ENCODE results near the gene MAN1A2. TPM values are rescaled to one million over a fixed set of nuclear protein-coding genes. Genes with fewer than 3 reads are reported as not detected.

Gene MAN1A2
- polyA plus RNA-seq, 1 experiment: 11.9 TPM

GRCh38 chr1:117559985-117560384 lies 192.7 kb downstream of the MAN1A2 start:
- ChIA-PET CTCF (interaction anchor here (1.8 kb wide), 1 partner anchor 18 kb away, joined by 6 read pairs; no protein-coding TSS in a partner anchor), POLR2A (no interaction called here)
- DNase-seq (ENCODE audit: low read depth): no peak
- Histone ChIP-seq H3K4me3 (ENCODE audit: low read depth, low read length) (no peak overlapping the region), H3K27me3 (ENCODE audit: control insufficient read depth, insufficient read depth, low read length) (peaks cover 3% of the 10 kb centered on the region), H3K36me3 (ENCODE audit: control insufficient read depth, insufficient read depth, low read length) (no peaks in the 10 kb centered on the region)
- TF ChIP-seq, protein P1, sequence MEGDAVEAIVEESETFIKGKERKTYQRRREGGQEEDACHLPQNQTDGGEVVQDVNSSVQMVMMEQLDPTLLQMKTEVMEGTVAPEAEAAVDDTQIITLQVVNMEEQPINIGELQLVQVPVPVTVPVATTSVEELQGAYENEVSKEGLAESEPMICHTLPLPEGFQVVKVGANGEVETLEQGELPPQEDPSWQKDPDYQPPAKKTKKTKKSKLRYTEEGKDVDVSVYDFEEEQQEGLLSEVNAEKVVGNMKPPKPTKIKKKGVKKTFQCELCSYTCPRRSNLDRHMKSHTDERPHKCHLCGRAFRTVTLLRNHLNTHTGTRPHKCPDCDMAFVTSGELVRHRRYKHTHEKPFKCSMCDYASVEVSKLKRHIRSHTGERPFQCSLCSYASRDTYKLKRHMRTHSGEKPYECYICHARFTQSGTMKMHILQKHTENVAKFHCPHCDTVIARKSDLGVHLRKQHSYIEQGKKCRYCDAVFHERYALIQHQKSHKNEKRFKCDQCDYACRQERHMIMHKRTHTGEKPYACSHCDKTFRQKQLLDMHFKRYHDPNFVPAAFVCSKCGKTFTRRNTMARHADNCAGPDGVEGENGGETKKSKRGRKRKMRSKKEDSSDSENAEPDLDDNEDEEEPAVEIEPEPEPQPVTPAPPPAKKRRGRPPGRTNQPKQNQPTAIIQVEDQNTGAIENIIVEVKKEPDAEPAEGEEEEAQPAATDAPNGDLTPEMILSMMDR (IDR thresholded peaks at IDR 0.05; ENCODE audit: insufficient read depth, low read depth, low read length): no peak

DNA sequence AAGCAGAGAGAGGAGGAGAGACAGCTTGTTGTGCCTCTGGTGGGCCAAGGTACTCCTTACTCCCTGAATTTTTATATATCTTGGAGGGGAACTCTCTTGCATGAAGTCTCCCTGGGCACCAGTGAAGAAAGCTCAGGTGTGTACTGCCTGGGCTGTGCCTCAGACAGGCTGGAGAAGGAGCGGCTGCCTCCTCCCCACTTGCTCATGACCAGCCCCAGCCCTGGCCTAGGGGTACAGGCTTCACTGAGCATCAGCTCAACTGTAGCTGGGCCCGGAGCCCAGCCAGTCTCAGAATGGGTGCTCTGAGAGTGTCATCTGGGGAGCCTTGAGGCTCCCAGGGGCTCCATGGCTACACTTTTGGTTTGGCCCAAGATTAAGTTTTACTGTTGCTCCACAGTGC lies 193.8 kb downstream of the MAN1A2 start:
- no peaks in the 10 kb centered on the region for H3K36me3 ChIP-seq (ENCODE audit: control insufficient read depth, insufficient read depth, low read length)
- no peak for DNase-seq (ENCODE audit: low read depth)
- TF ChIP-seq, protein P1 (IDR thresholded peaks at IDR 0.05; ENCODE audit: insufficient read depth, low read depth, low read length): no peak
- ChIA-PET POLR2A (no interaction called here), CTCF (interaction anchor here (1.8 kb wide), 1 partner anchor 19 kb away, joined by 6 read pairs; no protein-coding TSS in a partner anchor)
- peaks cover 3% of the 10 kb centered on the region for H3K27me3 ChIP-seq (ENCODE audit: control insufficient read depth, insufficient read depth, low read length)
- H3K4me3 ChIP-seq (ENCODE audit: low read depth, low read length): no peak overlapping the region

DNA sequence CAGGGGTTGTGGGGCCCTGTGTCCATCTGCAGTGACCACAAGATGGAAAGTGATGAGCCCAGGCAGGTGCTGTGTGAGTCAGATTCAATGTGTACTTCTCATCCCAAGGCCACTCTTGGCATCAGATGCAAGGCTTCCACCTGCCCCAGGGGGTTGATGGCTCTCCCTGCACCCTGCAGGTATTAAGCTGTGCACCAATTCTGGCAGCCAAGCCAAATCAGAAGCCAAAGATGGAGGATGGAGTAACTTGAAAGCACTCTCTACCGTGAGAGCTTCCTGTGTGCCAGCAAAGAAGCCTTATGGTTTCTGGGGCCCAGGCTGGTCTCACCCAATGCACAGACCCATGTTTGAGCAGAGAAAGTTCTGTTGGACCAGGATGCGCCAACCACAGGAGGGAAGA lies 194.3 kb downstream of the MAN1A2 start:
- H3K4me3 ChIP-seq (ENCODE audit: low read depth, low read length): no peak overlapping the region
- DNase-seq (ENCODE audit: low read depth): no peak
- CTCF ChIA-PET: interaction anchor here (1.8 kb wide), 1 partner anchor 19 kb away, joined by 6 read pairs; no protein-coding TSS in a partner anchor
- TF ChIP-seq, protein P1 (IDR thresholded peaks at IDR 0.05; ENCODE audit: insufficient read depth, low read depth, low read length): no peak
- no peaks in the 10 kb centered on the region for H3K36me3 ChIP-seq (ENCODE audit: control insufficient read depth, insufficient read depth, low read length)
- peaks cover 3% of the 10 kb centered on the region for H3K27me3 ChIP-seq (ENCODE audit: control insufficient read depth, insufficient read depth, low read length)
- POLR2A ChIA-PET: no interaction called here

- ChIA-PET CTCF (interaction anchor here (1.3 to 1.7 kb wide), 3 partner anchors 18 to 191 kb away, joined by 3 to 7 read pairs (median 3); no protein-coding TSS in a partner anchor), POLR2A (no interaction called here)
- TF ChIP-seq, protein P1 (IDR thresholded peaks at IDR 0.05; ENCODE audit: insufficient read depth, low read depth, low read length): no peak
- Histone ChIP-seq H3K36me3 (ENCODE audit: control insufficient read depth, insufficient read depth, low read length) (no peaks in the 10 kb centered on the region), H3K27me3 (ENCODE audit: control insufficient read depth, insufficient read depth, low read length) (peaks cover 4% of the 10 kb centered on the region; the same call in 1 of the 2 replicates), H3K4me3 (ENCODE audit: low read depth, low read length) (no peak overlapping the region)
- DNase-seq (ENCODE audit: low read depth): no peak
Observed at GRCh38 chr1:117562581-117563491, 195.6 kb downstream of the MAN1A2 start.

- POLR2A ChIA-PET: no interaction called here
- no peak for DNase-seq (ENCODE audit: low read depth)
- H3K4me3 ChIP-seq (ENCODE audit: low read depth, low read length): no peak overlapping the region
- TF ChIP-seq, protein P1 (IDR thresholded peaks at IDR 0.05; ENCODE audit: insufficient read depth, low read depth, low read length): no peak
- CTCF ChIA-PET: interaction anchor here (0.6 to 1.7 kb wide), 3 partner anchors 11 to 28 kb away, joined by 3 to 7 read pairs (median 3); no protein-coding TSS in a partner anchor
- no peaks in the 10 kb centered on the region for H3K36me3 ChIP-seq (ENCODE audit: control insufficient read depth, insufficient read depth, low read length)
- peaks cover 7% of the 10 kb centered on the region; the same call in 1 of the 2 replicates for H3K27me3 ChIP-seq (ENCODE audit: control insufficient read depth, insufficient read depth, low read length)
Observed at GRCh38 chr1:117563492-117563875, 196.2 kb downstream of the MAN1A2 start.

Data from BJ (cell line).